GM19463 (cell line): ENCODE data around the gene GSTT4.
"Not testable (repeated sequence)": the region's sequence is repeated elsewhere in the genome, so short reads cannot be mapped to it uniquely, and the experiment has no call there.

Experiments used
- ATAC-seq: cut with Tn5 transposase; IDR thresholded peaks from one replicate; pipeline ENCODE4 v1.9.1; 2021; ENCODE audit warnings: mild to moderate bottlenecking, moderate library complexity; ENCODE audit not compliant: unreplicated experiment

Gene GSTT4

GRCh38 chr22:23993080-23993479 is 12.2 kb downstream of the GSTT4 start:
- ATAC-seq: not testable (repeated sequence)

- ATAC-seq: not testable (repeated sequence)
Observed at GRCh38 chr22:23989583-23990244, 15.5 kb downstream of the GSTT4 start.

- not testable (repeated sequence) for ATAC-seq
Observed at GRCh38 chr22:23986538-23987178, 18.6 kb downstream of the GSTT4 start.

- not testable (repeated sequence) for ATAC-seq
Observed at GRCh38 chr22:23986089-23986488, 19.2 kb downstream of the GSTT4 start.

GRCh38 chr22:23984430-23984829 is 20.8 kb downstream of the GSTT4 start:
- no peak for ATAC-seq

- not testable (repeated sequence) for ATAC-seq
Observed at GRCh38 chr22:23980567-23980966, 24.7 kb downstream of the GSTT4 start.

- ATAC-seq: not testable (repeated sequence)
Observed at GRCh38 chr22:23979557-23980240, 25.6 kb downstream of the GSTT4 start, which contains the start of gene GSTT2. Gene GSTT2 (plus strand): TSS chr22:23980134.

- not testable (repeated sequence) for ATAC-seq
Observed at GRCh38 chr22:23977304-23977703, 27.9 kb downstream of the GSTT4 start.

- ATAC-seq: not testable (repeated sequence)
Observed at GRCh38 chr22:23974836-23975352, 30.4 kb downstream of the GSTT4 start.

- peak; percentile 97 for ATAC-seq
Observed at GRCh38 chr22:23974345-23974744, 30.9 kb downstream of the GSTT4 start, which contains the start of gene DDT. Gene DDT (minus strand): TSS chr22:23974441. CDS start chr22:23974414, 27 bp downstream.

- not testable (repeated sequence) for ATAC-seq
Observed at GRCh38 chr22:23971927-23972326, 33.3 kb downstream of the GSTT4 start.

GRCh38 chr22:23970816-23971486 is 34.3 kb downstream of the GSTT4 start:
- no peak for ATAC-seq

GRCh38 chr22:23970201-23970641 is 35.0 kb downstream of the GSTT4 start:
- ATAC-seq: no peak

- no peak for ATAC-seq
Observed at GRCh38 chr22:23969071-23969470, 36.2 kb downstream of the GSTT4 start.

GRCh38 chr22:23966568-23966967 is 38.7 kb downstream of the GSTT4 start, which contains the start of gene DDTL:
Gene DDTL (plus strand): TSS chr22:23966888. CDS start chr22:23966915, 27 bp downstream.
- peak; percentile 94 for ATAC-seq

GRCh38 chr22:23966094-23966493 is 39.2 kb downstream of the GSTT4 start:
- not testable (repeated sequence) for ATAC-seq

GRCh38 chr22:23961084-23961771 is 44.0 kb downstream of the GSTT4 start, which contains the start of gene GSTT2B:
Gene GSTT2B (minus strand): TSS chr22:23961195. CDS start chr22:23961131, 64 bp downstream.
- not testable (repeated sequence) for ATAC-seq

- not testable (repeated sequence) for ATAC-seq
Observed at GRCh38 chr22:23956301-23956900, 48.9 kb downstream of the GSTT4 start.

- not testable (repeated sequence) for ATAC-seq
Observed at GRCh38 chr22:23955886-23956285, 49.4 kb downstream of the GSTT4 start.

- not testable (repeated sequence) for ATAC-seq
Observed at GRCh38 chr22:23954991-23955305, 50.3 kb downstream of the GSTT4 start.
